Stimulated activated CD8-positive, alpha-beta memory T cell treated with anti-CD3 and anti-CD28 coated beads, Interleukin-15, amount 100 ng/mL, for 24 hours (primary cell): ENCODE results near the gene ANAPC13.

Experiments
- DNase-seq: peaks from one replicate; pipeline ENCODE4 v3.0.0-alpha.2; 2020; ENCODE audit warnings: low read depth

ANAPC13 gene

GRCh38 chr3:134449951-134450350 lies 35.8 kb downstream of the ANAPC13 start:
- DNase-seq: no peak

DNA sequence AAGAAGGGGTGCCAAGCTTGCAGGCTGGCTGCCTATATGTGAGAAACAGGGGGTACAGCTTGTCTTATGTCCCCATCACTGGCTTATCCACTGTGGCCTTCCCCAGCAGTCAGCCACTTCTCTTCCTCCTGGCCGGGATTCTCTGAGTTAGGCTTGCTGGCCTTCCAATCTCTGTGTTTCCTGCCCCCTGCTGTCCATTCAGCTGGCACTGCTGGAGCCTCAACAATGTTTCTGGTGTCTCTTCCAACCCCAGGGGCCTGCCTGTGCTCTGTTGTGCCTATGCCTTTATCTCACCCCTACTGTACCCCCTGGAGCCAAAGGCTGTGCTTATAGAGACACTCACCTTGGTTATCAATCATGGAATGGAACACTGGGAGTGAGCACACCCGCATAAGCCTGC lies 36.5 kb downstream of the ANAPC13 start:
- DNase-seq: no peak

- no peak for DNase-seq
These were observed 37.1 kb downstream of the ANAPC13 start for GRCh38 chr3:134448664-134449063.

GRCh38 chr3:134447351-134447750 lies 38.4 kb downstream of the ANAPC13 start:
- no peak for DNase-seq

GRCh38 chr3:134446800-134447199 lies 39.0 kb downstream of the ANAPC13 start:
- DNase-seq: no peak

GRCh38 chr3:134445636-134446035 lies 40.1 kb downstream of the ANAPC13 start:
- no peak for DNase-seq

GRCh38 chr3:134445095-134445494 lies 40.7 kb downstream of the ANAPC13 start:
- no peak for DNase-seq

DNA sequence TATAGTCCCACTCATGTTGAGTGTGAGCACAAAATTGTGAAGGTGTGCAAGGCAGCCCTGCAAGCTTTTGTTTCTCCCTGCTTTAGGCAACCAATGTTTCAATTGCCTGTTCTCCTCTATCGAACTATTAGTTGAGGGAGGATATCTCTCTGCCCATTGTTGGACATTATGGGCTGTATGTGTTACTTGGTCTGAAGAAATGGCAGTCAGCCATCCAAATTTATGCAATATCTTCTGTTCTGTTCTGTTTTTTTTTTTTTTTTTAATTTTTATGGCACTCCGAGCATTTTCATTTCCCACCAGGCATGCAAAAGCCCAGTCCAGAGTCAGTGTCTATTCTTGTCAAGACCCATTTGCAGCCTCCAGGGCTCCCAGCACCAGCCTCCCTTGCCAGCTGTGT lies 44.0 kb downstream of the ANAPC13 start:
- DNase-seq: no peak

- DNase-seq: no peak
These were observed 44.5 kb downstream of the ANAPC13 start for GRCh38 chr3:134441321-134441720.

DNA sequence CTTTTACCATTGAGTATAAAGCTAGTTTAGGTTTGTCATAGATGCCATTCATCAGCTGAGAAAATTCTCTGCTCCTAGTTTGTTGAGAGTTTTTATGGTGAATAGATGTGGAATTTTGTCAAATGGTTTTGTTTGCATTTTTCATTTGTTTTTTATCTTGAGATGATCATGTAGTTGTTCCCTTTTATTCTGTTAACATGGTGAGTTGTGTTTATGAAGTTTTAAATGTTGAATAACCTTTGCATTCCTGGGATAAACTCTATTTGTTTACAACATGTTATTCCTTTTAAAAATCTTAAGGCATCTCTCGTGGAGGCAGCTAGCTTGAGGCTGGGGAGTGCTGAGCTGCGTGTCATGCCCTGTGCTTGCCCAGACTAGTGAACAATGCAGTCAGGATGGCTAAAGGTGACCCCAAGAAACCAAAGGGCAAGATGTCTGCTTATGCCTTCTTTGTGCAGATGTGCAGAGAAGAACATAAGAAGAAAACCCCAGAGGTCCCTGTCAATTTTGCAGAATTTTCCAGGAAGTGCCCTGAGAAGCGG lies 48.5 kb downstream of the ANAPC13 start:
- no peak for DNase-seq

GRCh38 chr3:134432236-134432635 lies 53.5 kb downstream of the ANAPC13 start:
- no peak for DNase-seq

DNA sequence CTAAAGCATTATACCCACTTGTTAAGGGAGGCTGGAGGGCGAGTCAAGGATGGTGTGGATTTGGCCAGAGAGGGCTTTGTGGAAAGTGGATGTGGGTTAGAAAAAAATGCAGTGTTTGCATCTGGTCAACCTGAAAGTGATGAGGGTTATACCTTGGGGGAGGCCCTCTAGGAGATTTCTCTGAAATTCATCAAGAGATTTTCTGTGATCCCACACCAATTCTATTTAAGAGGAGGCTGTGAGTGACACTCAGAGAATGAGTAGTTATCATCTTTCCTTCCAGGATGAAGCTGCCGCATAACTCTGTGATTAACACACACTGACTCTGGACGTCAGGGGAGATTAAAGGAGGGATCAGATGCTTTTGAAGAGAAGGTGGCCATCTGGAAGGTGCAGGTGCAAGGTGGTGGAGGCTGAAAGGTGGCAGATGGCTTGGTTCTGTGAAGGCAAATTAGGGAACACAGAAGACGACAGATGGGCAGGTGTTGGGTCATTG lies 54.8 kb downstream of the ANAPC13 start:
- DNase-seq: no peak

DNA sequence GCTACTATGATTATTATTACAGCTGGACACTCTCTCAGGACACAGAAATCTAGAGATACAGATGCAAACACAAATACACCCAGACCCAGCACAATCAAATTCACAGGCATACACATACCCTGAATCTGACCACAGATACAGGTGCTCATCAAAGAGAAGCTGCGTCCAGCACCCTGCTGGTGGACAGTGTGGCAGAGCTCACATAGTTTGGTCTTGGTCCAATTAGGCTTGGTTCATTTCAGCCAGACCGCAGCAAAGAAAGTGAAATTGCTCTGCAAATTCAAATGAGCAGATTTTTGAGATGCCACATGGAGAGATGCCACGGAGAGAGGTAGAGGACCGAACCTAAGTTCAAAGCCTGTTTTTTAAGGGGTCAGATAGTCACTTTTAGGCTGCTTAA lies 55.6 kb downstream of the ANAPC13 start:
- no peak for DNase-seq

DNA sequence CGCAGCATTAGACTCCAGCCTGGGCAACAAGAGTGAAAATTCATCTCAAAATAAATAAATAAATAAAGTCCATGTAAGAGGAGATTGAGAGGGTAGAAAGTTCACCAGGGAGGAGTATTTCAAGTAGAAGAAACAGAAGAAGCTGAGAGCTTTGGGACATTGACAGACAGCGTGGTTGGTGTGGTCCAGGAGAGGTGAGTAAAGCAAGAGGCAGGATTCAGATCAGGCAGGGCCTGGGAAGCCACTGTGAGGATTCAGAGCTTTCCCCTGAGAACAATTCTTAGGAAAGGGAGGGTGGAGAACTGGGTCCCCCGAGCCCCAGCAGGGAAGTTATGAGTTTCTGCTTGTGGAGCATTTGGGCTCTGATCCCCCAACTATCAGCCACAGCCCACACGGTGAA lies 57.4 kb downstream of the ANAPC13 start:
- no peak for DNase-seq
